T-helper 1 cell treated with Interleukin-12 subunit alpha and Interleukin-12 subunit beta and Interleukin-4 antibody, amounts not matched to agents 30 μg/mL and 1 μg/mL, for 36 hours (primary cell): ENCODE measurements around the gene PARD3B.

Source experiments
- H3K27ac Mint-ChIP-seq: one replicate; pipeline ENCODE4 v1.8.0; 2021; ENCODE audit warnings: mild to moderate bottlenecking, mixed read lengths
- H3K27me3 Mint-ChIP-seq: one replicate; pipeline ENCODE4 v1.8.0; 2021; ENCODE audit warnings: low read depth, mixed read lengths
- H3K36me3 Mint-ChIP-seq: one replicate; pipeline ENCODE4 v1.8.0; 2021; ENCODE audit warnings: low read depth, mixed read lengths
- H3K4me1 Mint-ChIP-seq: one replicate; pipeline ENCODE4 v1.8.0; 2021; ENCODE audit warnings: low read depth, mixed read lengths
- H3K4me3 Mint-ChIP-seq: one replicate; pipeline ENCODE4 v1.8.0; 2021; ENCODE audit warnings: mild to moderate bottlenecking, moderate library complexity, mixed read lengths
- H3K9me3 Mint-ChIP-seq: one replicate; pipeline ENCODE4 v1.8.0; 2021; ENCODE audit warnings: mixed read lengths

The PARD3B gene

GRCh38 chr2:205089958-205090357 lies 544.7 kb downstream of the PARD3B start:
- H3K9me3 Mint-ChIP-seq: peaks cover 23% of the 10 kb centered on the region

GRCh38 chr2:205091411-205091810 lies 546.1 kb downstream of the PARD3B start:
- Mint-ChIP-seq H3K27me3 (no peaks in the 10 kb centered on the region), H3K27ac (no peak overlapping the region), H3K9me3 (peaks cover 23% of the 10 kb centered on the region), H3K4me3 (no peak overlapping the region), H3K4me1 (peaks cover 7% of the 10 kb centered on the region), H3K36me3 (peaks cover 3% of the 10 kb centered on the region)

More at GRCh38 chr2:205089958-205090357, 544.7 kb downstream of the PARD3B start:
- Mint-ChIP-seq H3K36me3 (peaks cover 3% of the 10 kb centered on the region), H3K4me1 (peaks cover 7% of the 10 kb centered on the region), H3K27me3 (peaks cover under 1% of the 10 kb centered on the region), H3K4me3 (no peak overlapping the region), H3K27ac (no peak overlapping the region)

- Mint-ChIP-seq H3K27ac (no peak overlapping the region), H3K27me3 (no peaks in the 10 kb centered on the region), H3K36me3 (peaks cover 3% of the 10 kb centered on the region), H3K4me1 (peaks cover 7% of the 10 kb centered on the region), H3K9me3 (peaks cover 23% of the 10 kb centered on the region), H3K4me3 (no peak overlapping the region)
These were observed 548.8 kb downstream of the PARD3B start for GRCh38 chr2:205094031-205094430.

- Mint-ChIP-seq H3K27ac (no peak overlapping the region), H3K4me3 (no peak overlapping the region), H3K9me3 (peaks cover 4% of the 10 kb centered on the region), H3K27me3 (peaks cover 3% of the 10 kb centered on the region), H3K4me1 (no peaks in the 10 kb centered on the region), H3K36me3 (no peaks in the 10 kb centered on the region)
These were observed 558.4 kb downstream of the PARD3B start for GRCh38 chr2:205103699-205104098.

GRCh38 chr2:205107810-205108209 lies 562.5 kb downstream of the PARD3B start:
- Mint-ChIP-seq H3K27me3 (peaks cover 3% of the 10 kb centered on the region), H3K9me3 (no peaks in the 10 kb centered on the region), H3K4me1 (peaks cover 2% of the 10 kb centered on the region), H3K27ac (no peak overlapping the region), H3K36me3 (no peaks in the 10 kb centered on the region), H3K4me3 (no peak overlapping the region)

GRCh38 chr2:205115511-205115910 lies 570.2 kb downstream of the PARD3B start:
- Mint-ChIP-seq H3K27me3 (peaks cover 6% of the 10 kb centered on the region), H3K36me3 (peaks cover 1% of the 10 kb centered on the region)

GRCh38 chr2:205117125-205117524 lies 571.9 kb downstream of the PARD3B start:
- H3K4me3 Mint-ChIP-seq: no peak overlapping the region
- peaks cover 1% of the 10 kb centered on the region for H3K36me3 Mint-ChIP-seq
- H3K27ac Mint-ChIP-seq: no peak overlapping the region
- no peaks in the 10 kb centered on the region for H3K4me1 Mint-ChIP-seq
- no peaks in the 10 kb centered on the region for H3K9me3 Mint-ChIP-seq
- H3K27me3 Mint-ChIP-seq: peaks cover 6% of the 10 kb centered on the region

More at GRCh38 chr2:205115511-205115910, 570.2 kb downstream of the PARD3B start:
- no peak overlapping the region for H3K27ac Mint-ChIP-seq
- no peak overlapping the region for H3K4me3 Mint-ChIP-seq
- H3K4me1 Mint-ChIP-seq: peaks cover 2% of the 10 kb centered on the region
- H3K9me3 Mint-ChIP-seq: no peaks in the 10 kb centered on the region

- H3K4me1 Mint-ChIP-seq: no peaks in the 10 kb centered on the region
- H3K36me3 Mint-ChIP-seq: no peaks in the 10 kb centered on the region
- H3K27me3 Mint-ChIP-seq: no peaks in the 10 kb centered on the region
These were observed 573.9 kb downstream of the PARD3B start for GRCh38 chr2:205119136-205119535.

GRCh38 chr2:205128726-205129125 lies 583.5 kb downstream of the PARD3B start:
- Mint-ChIP-seq H3K27ac (no peak overlapping the region), H3K4me1 (peaks cover 14% of the 10 kb centered on the region), H3K9me3 (peaks cover 6% of the 10 kb centered on the region), H3K4me3 (no peak overlapping the region), H3K36me3 (peaks cover 5% of the 10 kb centered on the region), H3K27me3 (no peaks in the 10 kb centered on the region)

More at GRCh38 chr2:205119136-205119535, 573.9 kb downstream of the PARD3B start:
- peaks cover 4% of the 10 kb centered on the region for H3K9me3 Mint-ChIP-seq
- no peak overlapping the region for H3K4me3 Mint-ChIP-seq
- H3K27ac Mint-ChIP-seq: no peak overlapping the region

- Mint-ChIP-seq H3K27me3 (no peaks in the 10 kb centered on the region), H3K4me1 (peaks cover 14% of the 10 kb centered on the region), H3K4me3 (no peak overlapping the region), H3K27ac (peak overlapping the region; percentile 3), H3K9me3 (peaks cover 6% of the 10 kb centered on the region), H3K36me3 (peaks cover 5% of the 10 kb centered on the region)
These were observed 584.3 kb downstream of the PARD3B start for GRCh38 chr2:205129531-205129930.

- peaks cover 5% of the 10 kb centered on the region for H3K9me3 Mint-ChIP-seq
- H3K4me1 Mint-ChIP-seq: peaks cover 14% of the 10 kb centered on the region
- no peak overlapping the region for H3K27ac Mint-ChIP-seq
- no peak overlapping the region for H3K4me3 Mint-ChIP-seq
- peaks cover 4% of the 10 kb centered on the region for H3K36me3 Mint-ChIP-seq
- no peaks in the 10 kb centered on the region for H3K27me3 Mint-ChIP-seq
These were observed 585.0 kb downstream of the PARD3B start for GRCh38 chr2:205130111-205130829.

GRCh38 chr2:205133544-205133943 lies 588.3 kb downstream of the PARD3B start:
- peaks cover 1% of the 10 kb centered on the region for H3K36me3 Mint-ChIP-seq
- H3K4me3 Mint-ChIP-seq: no peak overlapping the region
- H3K4me1 Mint-ChIP-seq: peaks cover 14% of the 10 kb centered on the region
- H3K9me3 Mint-ChIP-seq: no peaks in the 10 kb centered on the region
- H3K27ac Mint-ChIP-seq: no peak overlapping the region
- no peaks in the 10 kb centered on the region for H3K27me3 Mint-ChIP-seq

GRCh38 chr2:205138735-205139134 lies 593.5 kb downstream of the PARD3B start:
- no peak overlapping the region for H3K4me3 Mint-ChIP-seq
- H3K4me1 Mint-ChIP-seq: peaks cover 4% of the 10 kb centered on the region
- no peaks in the 10 kb centered on the region for H3K9me3 Mint-ChIP-seq
- H3K27me3 Mint-ChIP-seq: no peaks in the 10 kb centered on the region
- peaks cover 1% of the 10 kb centered on the region for H3K36me3 Mint-ChIP-seq
- H3K27ac Mint-ChIP-seq: no peak overlapping the region

- H3K36me3 Mint-ChIP-seq: peaks cover 1% of the 10 kb centered on the region
- no peak overlapping the region for H3K4me3 Mint-ChIP-seq
- H3K27me3 Mint-ChIP-seq: no peaks in the 10 kb centered on the region
- H3K9me3 Mint-ChIP-seq: no peaks in the 10 kb centered on the region
- no peak overlapping the region for H3K27ac Mint-ChIP-seq
- H3K4me1 Mint-ChIP-seq: peaks cover 4% of the 10 kb centered on the region
These were observed 594.7 kb downstream of the PARD3B start for GRCh38 chr2:205139822-205140463.

- Mint-ChIP-seq H3K27ac (no peak overlapping the region), H3K9me3 (no peaks in the 10 kb centered on the region), H3K27me3 (no peaks in the 10 kb centered on the region), H3K4me3 (no peak overlapping the region), H3K36me3 (peaks cover 1% of the 10 kb centered on the region), H3K4me1 (peaks cover 4% of the 10 kb centered on the region)
These were observed 596.1 kb downstream of the PARD3B start for GRCh38 chr2:205141381-205141780.
